Measurements from ENCODE around the gene TAS2R7. TPM values are rescaled to one million over a fixed set of nuclear protein-coding genes. Genes with fewer than 3 reads are reported as not detected.

Gene TAS2R7
- total and polyA plus RNA-seq, 10 of the 15 experiments (the other 5 are each of a cell fraction or from before 2014, with no cell fraction given) = not detected

GRCh38 chr12:10756194-10756593 is 46.2 kb downstream of the TAS2R7 start:
- Histone ChIP-seq H3K4me1 (ENCODE audit: control insufficient read depth, insufficient read depth, low read length) (no peaks in the 10 kb centered on the region), H4K20me1 (ENCODE audit: control insufficient read depth, insufficient read depth) (no peaks in the 10 kb centered on the region), H3K9me3 (replicated peaks; ENCODE audit: control insufficient read depth, insufficient read depth, low read length) (peaks cover 3% of the 10 kb centered on the region; the same call in 2 of the 3 replicates), H3K4me3 (no peak overlapping the region), H3K9ac (ENCODE audit: control insufficient read depth, insufficient read depth, low read length) (no peak overlapping the region), H2AFZ (ENCODE audit: control insufficient read depth, low read depth, low read length) (no peak overlapping the region), H3K27ac (ENCODE audit: control insufficient read depth, insufficient read depth) (no peak overlapping the region), H3K36me3 (ENCODE audit: control insufficient read depth in 2 of 2, insufficient read depth in 2 of 2, low read length in 1 of 2) (no peaks in the 10 kb centered on the region), H3K4me2 (ENCODE audit: control insufficient read depth, insufficient read depth) (no peak overlapping the region), H3K79me2 (ENCODE audit: control insufficient read depth, insufficient read depth, low read length) (no peaks in the 10 kb centered on the region), H3K27me3 (replicated peaks in 1 of 2; ENCODE audit: control insufficient read depth in 2 of 2, insufficient read depth in 2 of 2, low read length in 1 of 2) (no peaks in the 10 kb centered on the region)
- BruUV-seq (replicated peaks) = no TSS peak
- POLR2A ChIA-PET = no interaction called here
- WGBS (ENCODE audit: insufficient coverage, insufficient replicate concordance, low lambda C conversion rate, missing lambda C conversion rate) = 31% methylated on average over 4 of the region's 4 CpGs
- no peak for ATAC-seq
- SMC1A ChIA-PET (ENCODE audit: uncharacterized antibody, unreplicated experiment) = interaction anchor here (0.6 kb wide), 1 partner anchor 183 kb away, joined by 3 read pairs; no protein-coding TSS in a partner anchor
- RAD21 ChIA-PET (ENCODE audit: unreplicated experiment) = no interaction called here
- intact Hi-C loops (cut with micrococcal nuclease; ENCODE audit: unreplicated experiment) = no loop called here
- FAIRE-seq = no peak
- DNase-seq (ENCODE audit: low read depth, low spot score) = no peak
- in situ Hi-C loops (cut with MboI) = no loop called here
- CTCF ChIA-PET = no interaction called here
- no peak for TF ChIP-seq ZBTB4 (CRISPR knock-in tag; IDR thresholded peaks at IDR 0.05)
- TF ChIP-seq NRF1 (conservative IDR thresholded peaks at IDR 0.05; ENCODE audit: low read depth, low read length) = no peak
- no peak for TF ChIP-seq BCL11A (IDR thresholded peaks at IDR 0.05; ENCODE audit: low read depth, low read length)
- no peak for TF ChIP-seq BCLAF1 (IDR thresholded peaks at IDR 0.05)
- no peak for TF ChIP-seq POU2F2 (IDR thresholded peaks at IDR 0.05; ENCODE audit: borderline replicate concordance, low read depth, low read length)
- no peak for TF ChIP-seq MTA2 (IDR thresholded peaks at IDR 0.05; ENCODE audit: low read depth)
- TF ChIP-seq PBX3 (IDR thresholded peaks at IDR 0.05; ENCODE audit: insufficient replicate concordance, low read depth, low read length) = no peak
- no peak for TF ChIP-seq ATF7 (IDR thresholded peaks at IDR 0.05; ENCODE audit: low read depth)
- no peak for TF ChIP-seq YY1 (IDR thresholded peaks at IDR 0.05; ENCODE audit: low read depth, low read length)
- no peak for TF ChIP-seq E2F8 (IDR thresholded peaks at IDR 0.05; ENCODE audit: low read depth, partially characterized antibody)
- no peak for TF ChIP-seq SREBF1 (IDR thresholded peaks at IDR 0.05; ENCODE audit: low read length)
- no peak for TF ChIP-seq CEBPB (IDR thresholded peaks at IDR 0.05; ENCODE audit: borderline replicate concordance in 1 of 2, low read depth in 2 of 2, low read length in 2 of 2)
- TF ChIP-seq BHLHE40 (IDR thresholded peaks at IDR 0.05; ENCODE audit: borderline replicate concordance in 1 of 2, low read depth in 2 of 2, low read length in 1 of 2) = no peak
